PC-3 (cell line): ENCODE results near the gene NDUFB6.

Experiments
- CTCF ChIP-seq: fragments of 300-600 bp; sonication (generic); conservative IDR thresholded peaks from 2 replicates; pipeline ENCODE4 v1.5.1; 2017; ENCODE audit warnings: antibody characterized with exemption, low read depth, mild to moderate bottlenecking, low read length
- EZH2 ChIP-seq: fragments of 300-600 bp; sonication (generic); IDR thresholded peaks from one replicate; pipeline ENCODE4 v1.6.1; 2017; ENCODE audit warnings: antibody characterized with exemption, mild to moderate bottlenecking, low read length; ENCODE audit not compliant: unreplicated experiment
- EZH2phosphoT487 ChIP-seq: fragments of 300-600 bp; sonication (generic); IDR thresholded peaks from 2 replicates; pipeline ENCODE4 v1.6.1; 2018; ENCODE audit warnings: mild to moderate bottlenecking, antibody characterized with exemption, low read length, borderline replicate concordance

DNA sequence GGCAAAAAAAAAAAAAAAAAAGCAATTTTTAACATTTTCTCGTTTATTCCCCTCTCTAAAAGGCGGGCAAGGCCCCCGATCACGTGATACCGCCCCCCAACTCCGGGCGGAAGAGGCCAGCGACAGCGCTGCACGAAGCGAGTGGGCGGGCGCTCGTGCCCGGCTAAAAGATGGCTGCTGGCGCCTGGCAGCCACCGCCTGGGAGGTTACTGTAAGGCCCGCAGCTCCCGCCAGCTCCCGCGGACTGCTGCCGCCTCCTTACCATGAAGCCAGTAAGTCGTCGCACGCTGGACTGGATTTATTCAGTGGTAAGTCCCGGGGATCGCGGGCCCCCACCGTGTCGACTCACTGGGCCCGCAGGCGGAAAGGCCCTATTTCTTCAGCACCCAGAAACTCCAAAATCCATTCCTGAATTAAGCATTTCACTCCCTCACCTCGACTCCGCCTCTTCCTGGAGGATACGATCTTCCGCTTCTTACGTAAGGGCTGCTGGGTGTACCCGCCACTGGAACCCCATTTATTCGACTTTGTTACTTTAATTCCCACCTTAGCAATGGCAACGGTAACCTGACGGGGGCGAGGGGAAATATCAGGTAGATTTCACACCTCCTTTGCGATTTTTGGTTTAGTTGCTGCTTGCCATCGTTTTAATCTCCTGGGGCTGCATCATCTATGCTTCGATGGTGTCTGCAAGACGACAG is 20.6 kb downstream of the NDUFB6 start, which contains the start of the genes SMIM27 and TOPORS:
- TF ChIP-seq EZH2phosphoT487, result no peak
- TF ChIP-seq CTCF, result no peak
- TF ChIP-seq EZH2, result no peak
